Uterus (tissue), 4 donors: ENCODE results near the gene ENPEP. TPM values are rescaled to one million over a fixed set of nuclear protein-coding genes. Genes with fewer than 3 reads are reported as not detected.

Source experiments
- DNase-seq, 2 donors: peaks; one replicate each; pipeline ENCODE4 v3.0.0-alpha.2; 2019 to 2020
- H3K27ac ChIP-seq, 2 donors: fragments of 200-600 bp; sonication (generic); 1 replicate in 1 of 2; 2 replicates in 1 of 2; pipeline ENCODE4 v1.5.1; 2016 to 2018
- H3K27me3 ChIP-seq, 2 donors: fragments of 200-600 bp; sonication (generic); one replicate each; pipeline ENCODE4 v1.5.1; 2018 to 2019; ENCODE audit warnings: control low read depth in 1 of 2
- H3K36me3 ChIP-seq, 2 donors: fragments of 200-600 bp; sonication (generic); one replicate each; pipeline ENCODE4 v1.5.1; 2019; ENCODE audit warnings: control low read depth in 1 of 2
- H3K4me1 ChIP-seq, 2 donors: fragments of 200-600 bp; sonication (generic); one replicate each; pipeline ENCODE4 v1.5.1; 2018 to 2019; ENCODE audit warnings: control low read depth in 1 of 2
- H3K4me3 ChIP-seq, 2 donors: fragments of 200-600 bp; sonication (generic); 1 replicate in 1 of 2; 2 replicates in 1 of 2; pipeline ENCODE4 v1.5.1; 2018 to 2019; ENCODE audit warnings: mild to moderate bottlenecking in 1 of 2
- H3K9me3 ChIP-seq, 2 donors: fragments of 200-600 bp; sonication (generic); one replicate each; pipeline ENCODE4 v1.5.1; 2019; ENCODE audit warnings: control low read depth in 1 of 2
- POLR2A ChIP-seq, 2 donors: fragments of 450-650 bp; IDR thresholded peaks; one replicate each; pipeline ENCODE4 v1.6.1; 2016; ENCODE audit warnings: antibody characterized with exemption in 2 of 2, mild to moderate bottlenecking in 1 of 2, moderate library complexity in 1 of 2
- intact Hi-C: fragments of 100-400 bp; cut with DNase I; formaldehyde crosslinking; loops from one replicate; pipeline ENCODE4 v1.15.1; 2023; ENCODE audit warnings: low total_unique reads
- total RNA-seq, 4 donors: library from RNA; depleted of rRNA in 3 of 4; stranded (reverse); fragments of >200 nt in 3 of 4; gene quantifications; one replicate each; pipeline versions ENCODE4 v1.1.0 to v1.2.4, GENCODE V29; 2014 to 2023
- TF ChIP-seq, protein P1 (sequence below), 4 experiments: fragments of 200-600 bp in 2 of 4; fragments of 450-650 bp in 2 of 4; sonication (generic) in 2 of 4; IDR thresholded peaks; one replicate each; pipeline ENCODE4 v1.5.1; 2016 to 2019; ENCODE audit warnings: antibody characterized with exemption in 4 of 4, mild to moderate bottlenecking in 2 of 4, moderate library complexity in 1 of 4
- donor health status: DM: yes; HTN: yes; CAD: no.

ENPEP gene
- total RNA-seq, 4 donors from 2014 or later: 5.9 to 43.3 (median 14.1) TPM

- Histone ChIP-seq H3K9me3 (no peaks in the 10 kb centered on the region), H3K27me3 (no peaks in the 10 kb centered on the region), H3K4me3 (no peak overlapping the region), H3K4me1 (no peaks in the 10 kb centered on the region), H3K27ac (no peak overlapping the region), H3K36me3 (no peaks in the 10 kb centered on the region)
- intact Hi-C loops: loop anchor here (10.0 kb wide), 1 partner anchor 514 kb away; no protein-coding TSS in a partner anchor
- no peak for DNase-seq
- TF ChIP-seq POLR2A (IDR thresholded peaks at IDR 0.05): no peak
- TF ChIP-seq, protein P1, sequence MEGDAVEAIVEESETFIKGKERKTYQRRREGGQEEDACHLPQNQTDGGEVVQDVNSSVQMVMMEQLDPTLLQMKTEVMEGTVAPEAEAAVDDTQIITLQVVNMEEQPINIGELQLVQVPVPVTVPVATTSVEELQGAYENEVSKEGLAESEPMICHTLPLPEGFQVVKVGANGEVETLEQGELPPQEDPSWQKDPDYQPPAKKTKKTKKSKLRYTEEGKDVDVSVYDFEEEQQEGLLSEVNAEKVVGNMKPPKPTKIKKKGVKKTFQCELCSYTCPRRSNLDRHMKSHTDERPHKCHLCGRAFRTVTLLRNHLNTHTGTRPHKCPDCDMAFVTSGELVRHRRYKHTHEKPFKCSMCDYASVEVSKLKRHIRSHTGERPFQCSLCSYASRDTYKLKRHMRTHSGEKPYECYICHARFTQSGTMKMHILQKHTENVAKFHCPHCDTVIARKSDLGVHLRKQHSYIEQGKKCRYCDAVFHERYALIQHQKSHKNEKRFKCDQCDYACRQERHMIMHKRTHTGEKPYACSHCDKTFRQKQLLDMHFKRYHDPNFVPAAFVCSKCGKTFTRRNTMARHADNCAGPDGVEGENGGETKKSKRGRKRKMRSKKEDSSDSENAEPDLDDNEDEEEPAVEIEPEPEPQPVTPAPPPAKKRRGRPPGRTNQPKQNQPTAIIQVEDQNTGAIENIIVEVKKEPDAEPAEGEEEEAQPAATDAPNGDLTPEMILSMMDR (IDR thresholded peaks at IDR 0.05): peak; percentile 34 to 56 (median 48)
These were observed 43.0 kb downstream of the ENPEP start for GRCh38 chr4:110518889-110519490.

DNA sequence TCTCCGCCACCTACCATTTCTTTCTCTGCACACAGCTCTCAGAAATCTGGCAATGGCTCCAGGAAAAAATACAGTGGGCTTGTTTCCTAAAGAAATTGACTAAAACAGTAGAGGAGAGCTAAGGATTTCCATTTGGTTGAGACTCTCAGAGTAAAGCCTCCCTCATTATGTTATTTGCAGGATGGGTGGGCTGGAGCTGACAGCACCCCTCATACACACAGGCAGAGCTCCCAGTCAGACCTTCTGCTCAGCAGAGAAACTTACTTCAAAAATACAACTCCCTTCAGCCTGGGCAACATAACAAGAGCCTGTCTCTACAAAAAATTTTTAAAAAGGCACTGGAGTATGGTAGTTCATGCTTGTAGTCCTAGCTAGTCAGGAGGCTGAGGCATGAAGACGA, 44.9 kb downstream of the ENPEP start:
- TF ChIP-seq, protein P1 (IDR thresholded peaks at IDR 0.05): no peak
- TF ChIP-seq POLR2A (IDR thresholded peaks at IDR 0.05): no peak
- intact Hi-C loops: no loop called here
- Histone ChIP-seq H3K4me3 (no peak overlapping the region), H3K4me1 (no peaks in the 10 kb centered on the region), H3K9me3 (no peaks in the 10 kb centered on the region), H3K36me3 (no peaks in the 10 kb centered on the region), H3K27ac (no peak overlapping the region), H3K27me3 (no peaks in the 10 kb centered on the region)
- no peak for DNase-seq

DNA sequence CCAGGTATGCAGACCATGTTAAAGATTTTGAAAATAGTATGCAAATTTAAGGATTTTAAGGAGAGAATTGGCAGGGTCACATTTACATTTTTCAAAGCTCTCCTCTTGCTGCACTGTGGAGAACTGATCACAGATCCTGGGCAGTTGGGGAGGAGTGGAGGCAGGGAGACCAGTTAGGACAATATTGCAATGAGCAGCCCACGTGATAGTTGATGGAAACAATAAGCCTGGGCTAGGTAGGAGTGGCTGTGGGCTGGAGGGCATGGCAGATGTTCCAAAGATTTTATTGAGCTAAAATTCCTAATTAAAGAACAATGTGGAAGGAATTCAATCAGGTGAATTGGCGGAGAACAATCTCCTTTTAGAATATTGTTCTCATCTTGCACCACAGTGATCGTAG, 50.6 kb downstream of the ENPEP start:
- intact Hi-C loops: no loop called here
- no peak overlapping the region for H3K27ac ChIP-seq
- no peaks in the 10 kb centered on the region for H3K9me3 ChIP-seq
- no peak for TF ChIP-seq POLR2A (IDR thresholded peaks at IDR 0.05)
- TF ChIP-seq, protein P1 (IDR thresholded peaks at IDR 0.05): no peak
- no peak for DNase-seq
- no peaks in the 10 kb centered on the region for H3K36me3 ChIP-seq
- no peaks in the 10 kb centered on the region for H3K27me3 ChIP-seq
- H3K4me3 ChIP-seq: no peak overlapping the region
- no peaks in the 10 kb centered on the region for H3K4me1 ChIP-seq

DNA sequence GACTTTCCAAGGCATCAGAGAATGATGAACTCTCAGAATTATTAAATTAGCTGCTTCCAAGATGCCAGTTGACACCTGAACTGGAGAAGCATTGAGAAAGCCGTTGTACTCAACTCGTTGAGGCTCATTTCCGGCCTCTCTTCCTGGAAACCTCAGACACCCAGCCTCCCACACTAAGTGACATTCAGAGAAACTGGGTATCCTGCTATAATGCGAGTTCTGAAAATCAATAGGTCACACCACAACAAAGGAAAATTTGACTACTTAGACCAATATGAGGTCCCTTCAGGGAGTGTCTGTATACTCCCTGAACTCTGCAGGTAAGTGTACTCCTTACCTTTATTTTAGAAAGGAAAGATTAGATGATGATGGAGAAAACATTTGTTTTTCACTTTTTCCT, 51.2 kb downstream of the ENPEP start:
- Histone ChIP-seq H3K27ac (no peak overlapping the region), H3K9me3 (no peaks in the 10 kb centered on the region), H3K4me3 (no peak overlapping the region), H3K36me3 (no peaks in the 10 kb centered on the region), H3K4me1 (no peaks in the 10 kb centered on the region), H3K27me3 (no peaks in the 10 kb centered on the region)
- TF ChIP-seq, protein P1 (IDR thresholded peaks at IDR 0.05): no peak
- no peak for TF ChIP-seq POLR2A (IDR thresholded peaks at IDR 0.05)
- DNase-seq: no peak
- intact Hi-C loops: no loop called here

DNA sequence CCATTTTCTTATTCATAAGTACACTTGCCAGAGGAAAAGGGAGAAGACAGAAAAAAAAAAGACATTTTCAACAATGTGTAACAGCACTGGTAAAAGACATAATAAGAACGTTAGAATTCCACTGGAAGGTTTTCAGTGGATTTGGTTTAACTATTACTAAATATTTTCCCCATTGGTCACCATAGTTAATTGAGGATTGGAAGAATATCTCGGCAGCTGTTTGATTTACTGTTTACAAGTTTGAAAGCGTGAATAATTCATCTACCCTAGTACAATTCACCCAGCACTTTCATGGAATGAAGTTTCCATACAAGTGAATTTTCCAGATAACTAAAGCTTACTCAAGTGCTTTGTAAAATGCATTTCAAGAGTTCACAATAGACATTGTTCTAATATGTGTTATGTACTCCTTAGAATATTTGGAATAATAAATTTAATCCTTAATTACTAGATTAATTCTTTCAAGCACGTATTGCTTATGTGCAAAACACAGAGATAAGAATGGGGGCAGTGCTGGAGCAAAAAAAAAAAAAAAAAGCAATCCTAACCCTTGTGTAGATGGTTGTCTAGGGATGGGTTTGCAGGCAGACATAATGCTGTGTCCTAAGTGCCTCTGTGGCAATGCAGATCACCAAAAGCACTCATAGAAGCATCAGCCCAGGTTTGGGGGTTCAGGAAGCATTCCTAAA, 57.1 kb downstream of the ENPEP start:
- H3K27ac ChIP-seq: no peak overlapping the region
- H3K4me1 ChIP-seq: no peaks in the 10 kb centered on the region
- no peak for DNase-seq
- TF ChIP-seq, protein P1 (IDR thresholded peaks at IDR 0.05): no peak
- TF ChIP-seq POLR2A (IDR thresholded peaks at IDR 0.05): no peak
- no peaks in the 10 kb centered on the region for H3K27me3 ChIP-seq
- intact Hi-C loops: no loop called here
- no peak overlapping the region for H3K4me3 ChIP-seq
- H3K36me3 ChIP-seq: no peaks in the 10 kb centered on the region
- H3K9me3 ChIP-seq: no peaks in the 10 kb centered on the region
